UCSD-AML1 (cell line): ENCODE data around the gene SMCO1.
"Not testable (repeated sequence)": the region's sequence is repeated elsewhere in the genome, so short reads cannot be mapped to it uniquely, and the experiment has no call there.

Experiments
- DNase-seq: peaks from one replicate; lab custom pipeline; 2025; ENCODE audit not compliant: unreplicated experiment; lab: John Stamatoyannopoulos, UW

Gene SMCO1

GRCh38 chr3:196514913-196515621 is at the start of gene SMCO1:
Gene SMCO1 (minus strand): TSS chr3:196515346. CDS start chr3:196515209, 137 bp downstream.
- no peak for DNase-seq

GRCh38 chr3:196563721-196564225 is 48.6 kb upstream of the SMCO1 start:
- no peak for DNase-seq

GRCh38 chr3:196559826-196560225 is 44.7 kb upstream of the SMCO1 start:
- DNase-seq, result no peak

DNA sequence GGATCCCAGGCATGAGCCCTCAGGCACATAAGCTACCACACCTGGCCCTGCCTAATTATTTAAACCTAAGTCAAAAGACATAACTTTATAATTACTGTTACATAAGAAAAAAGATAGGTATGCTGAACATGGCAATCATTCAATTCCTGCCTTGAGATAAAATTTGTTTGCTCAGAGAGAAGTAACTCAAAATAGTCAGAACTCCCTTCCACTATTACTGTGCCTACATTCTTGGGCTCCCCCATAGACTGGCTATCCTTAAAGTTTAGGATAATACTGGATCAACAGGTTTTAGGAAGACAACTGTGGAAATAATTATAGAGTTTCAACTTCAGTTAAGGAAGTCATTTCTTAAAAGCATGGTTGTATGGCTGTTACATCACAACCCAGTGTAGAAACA is 43.3 kb upstream of the SMCO1 start:
- no peak for DNase-seq

DNA sequence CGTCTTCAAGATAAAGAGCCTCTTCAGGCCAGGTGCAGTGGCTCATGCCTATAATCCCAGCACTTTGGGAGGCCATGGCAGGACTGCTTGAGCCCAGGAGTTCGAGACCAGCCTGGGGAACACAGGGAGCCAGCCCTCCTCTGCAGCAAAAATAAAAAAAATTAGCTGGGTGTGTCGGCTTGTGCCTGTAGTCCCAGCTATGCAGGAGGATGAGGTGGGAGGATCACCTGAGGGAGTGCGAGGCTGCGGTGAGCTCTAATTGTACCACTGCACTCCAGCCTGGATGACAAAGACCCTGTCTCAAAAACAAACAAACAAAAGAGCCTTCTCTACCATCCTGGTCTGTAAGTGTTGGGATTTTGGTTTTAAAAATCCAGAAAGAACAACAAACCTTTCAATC is 42.1 kb upstream of the SMCO1 start:
- no peak for DNase-seq

GRCh38 chr3:196555295-196555694 is 40.1 kb upstream of the SMCO1 start:
- DNase-seq, result no peak

GRCh38 chr3:196554205-196554604 is 39.1 kb upstream of the SMCO1 start:
- peak; percentile 22 for DNase-seq

GRCh38 chr3:196553551-196553950 is 38.4 kb upstream of the SMCO1 start:
- no peak for DNase-seq

DNA sequence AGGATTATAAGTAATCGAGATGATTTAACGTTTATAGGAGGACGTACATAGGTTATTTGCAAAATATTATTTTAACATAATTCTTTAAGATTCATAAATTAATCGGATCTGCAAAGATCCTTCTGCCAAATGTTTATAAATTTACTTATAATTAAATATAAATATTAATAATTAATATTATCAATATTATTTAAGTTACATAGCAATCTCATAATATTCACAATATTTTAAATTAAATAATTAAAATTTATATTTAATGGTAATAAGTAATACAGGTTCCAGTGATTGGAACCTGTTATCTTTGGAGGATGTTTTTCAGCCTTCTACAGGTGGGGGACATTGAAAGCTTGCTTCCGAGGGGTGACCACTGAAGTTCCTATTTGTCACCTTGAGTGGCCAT is 37.1 kb upstream of the SMCO1 start:
- no peak for DNase-seq

DNA sequence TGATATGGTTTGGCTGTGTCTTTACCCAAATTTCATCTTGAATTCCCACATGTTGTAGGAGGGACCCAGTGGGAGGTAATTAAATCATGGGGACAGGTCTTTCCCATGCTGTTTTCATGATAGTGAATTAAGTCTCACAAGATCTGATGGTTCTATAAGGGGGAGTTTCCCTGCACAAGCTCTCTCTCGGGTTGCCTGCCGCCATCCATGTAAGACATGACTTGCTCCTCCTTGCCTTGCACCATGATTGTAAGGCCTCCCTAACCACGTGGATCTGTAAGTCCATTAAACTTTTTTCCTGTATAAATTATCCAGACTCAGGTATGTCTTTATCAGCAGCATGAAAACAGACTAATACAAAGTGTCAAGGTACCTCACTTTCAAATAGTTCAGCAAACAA is 35.0 kb upstream of the SMCO1 start:
- DNase-seq, result not testable (repeated sequence)

- DNase-seq, result not testable (repeated sequence)
Measured at GRCh38 chr3:196549312-196549711, 34.2 kb upstream of the SMCO1 start.

DNA sequence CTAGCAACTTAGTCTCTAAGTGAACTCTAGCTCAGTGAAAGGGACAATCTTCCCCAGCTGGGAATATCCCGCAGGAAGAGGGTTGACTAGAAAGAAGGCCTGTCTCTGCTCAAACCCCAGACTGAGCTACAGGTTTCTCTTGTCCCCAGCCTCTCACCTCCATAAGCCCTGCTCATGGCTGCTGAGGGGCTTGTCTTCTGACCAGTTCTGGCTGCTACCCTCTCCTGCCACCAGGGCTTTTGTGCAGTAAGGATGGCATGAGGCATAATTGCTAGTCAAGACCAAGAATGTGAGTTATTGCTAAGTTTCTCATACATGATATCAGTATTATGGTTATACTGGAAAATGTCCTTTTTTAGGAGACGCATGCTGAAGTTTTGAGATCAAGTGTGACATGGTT is 31.9 kb upstream of the SMCO1 start:
- DNase-seq, result no peak

GRCh38 chr3:196546537-196546936 is 31.4 kb upstream of the SMCO1 start:
- no peak for DNase-seq

- DNase-seq, result no peak
Measured at GRCh38 chr3:196544491-196544992, 29.4 kb upstream of the SMCO1 start.

GRCh38 chr3:196541684-196542445 is 26.7 kb upstream of the SMCO1 start:
- no peak for DNase-seq

- DNase-seq, result peak; percentile 14
Measured at GRCh38 chr3:196537319-196537984, 22.3 kb upstream of the SMCO1 start.

DNA sequence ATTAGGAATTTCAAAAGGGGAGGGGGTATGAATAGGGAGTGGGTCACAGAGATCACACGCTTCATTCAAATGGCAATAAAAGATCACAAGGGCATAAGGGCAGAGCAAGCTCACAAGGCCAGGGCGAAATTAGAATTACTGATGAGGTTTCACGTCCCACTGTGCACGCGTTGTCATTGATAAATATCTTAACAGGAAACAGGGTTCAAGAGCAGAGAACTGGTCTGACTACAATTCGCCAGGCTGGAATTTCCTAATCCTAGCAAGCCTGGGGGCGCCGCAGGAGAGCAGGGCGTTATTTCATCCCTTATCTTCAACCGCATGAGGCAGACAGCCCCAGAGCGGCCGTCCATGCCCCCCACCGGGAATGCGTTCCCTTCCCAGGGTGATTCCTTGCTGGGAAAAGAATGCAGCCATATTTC is 18.1 kb upstream of the SMCO1 start:
- DNase-seq, result no peak

GRCh38 chr3:196531418-196531817 is 16.3 kb upstream of the SMCO1 start:
- DNase-seq, result no peak

- DNase-seq, result peak; percentile 88
Measured at GRCh38 chr3:196528639-196529233, 13.6 kb upstream of the SMCO1 start.

GRCh38 chr3:196525141-196525540 is 10.0 kb upstream of the SMCO1 start:
- DNase-seq, result no peak

GRCh38 chr3:196524527-196524926 is 9.4 kb upstream of the SMCO1 start:
- no peak for DNase-seq
